Vagina (tissue), 2 donors: Measurements from ENCODE around the gene NKAIN4. TPM values are rescaled to one million over a fixed set of nuclear protein-coding genes. Genes with fewer than 3 reads are reported as not detected.

Experiments used
- DNase-seq, 2 donors: peaks; one replicate each; pipeline ENCODE4 v3.0.0-alpha.2; 2017; ENCODE audit errors: extremely low spot score in 2 of 2
- H3K27ac ChIP-seq: fragments of 200-600 bp; sonication (generic); one replicate; pipeline ENCODE4 v1.5.1; 2019
- H3K27me3 ChIP-seq: fragments of 200-600 bp; sonication (generic); one replicate; pipeline ENCODE4 v1.5.1; 2019
- H3K36me3 ChIP-seq, 2 donors: fragments of 200-600 bp; sonication (generic); one replicate each; pipeline ENCODE4 v1.5.1; 2017 to 2019
- H3K4me1 ChIP-seq: fragments of 200-600 bp; sonication (generic); one replicate; pipeline ENCODE4 v1.5.1; 2019
- H3K4me3 ChIP-seq, 2 donors: fragments of 200-600 bp; sonication (generic); 1 replicate in 1 of 2; 2 replicates in 1 of 2; pipeline ENCODE4 v1.5.1; 2016 to 2019
- H3K9me3 ChIP-seq: fragments of 200-600 bp; sonication (generic); one replicate; pipeline ENCODE4 v1.5.1; 2019
- POLR2A ChIP-seq, 2 donors: fragments of 450-650 bp; IDR thresholded peaks; one replicate each; pipeline ENCODE4 v1.6.1; 2017; ENCODE audit warnings: antibody characterized with exemption in 2 of 2, mild to moderate bottlenecking in 2 of 2, moderate library complexity in 2 of 2
- POLR2AphosphoS5 ChIP-seq, 2 donors: sonication (generic); formaldehyde crosslinking; IDR thresholded peaks; one replicate each; pipeline ENCODE4 v1.9.0; 2017; ENCODE audit warnings: antibody characterized with exemption in 2 of 2, mild to moderate bottlenecking in 2 of 2, low read depth in 1 of 2; ENCODE audit not compliant: insufficient read depth in 1 of 2
- intact Hi-C: fragments of 100-400 bp; cut with DNase I; formaldehyde crosslinking; loops from one replicate; pipeline ENCODE4 v1.15.1; 2023
- total RNA-seq: library from RNA; depleted of rRNA; stranded (reverse); fragments of >200 nt; gene quantifications from one replicate; pipeline ENCODE4 v1.2.3, GENCODE V29; 2016
- TF ChIP-seq, protein P1 (sequence below), 3 experiments: fragments of 450-650 bp in 2 of 3; fragments of 200-600 bp in 1 of 3; sonication (generic) in 1 of 3; IDR thresholded peaks; one replicate each; pipeline ENCODE4 v1.5.1; 2017 to 2019; ENCODE audit warnings: antibody characterized with exemption in 3 of 3, mild to moderate bottlenecking in 2 of 3, moderate library complexity in 2 of 3

Gene NKAIN4
- total RNA-seq, 1 donor from 2014 or later: not detected

DNA sequence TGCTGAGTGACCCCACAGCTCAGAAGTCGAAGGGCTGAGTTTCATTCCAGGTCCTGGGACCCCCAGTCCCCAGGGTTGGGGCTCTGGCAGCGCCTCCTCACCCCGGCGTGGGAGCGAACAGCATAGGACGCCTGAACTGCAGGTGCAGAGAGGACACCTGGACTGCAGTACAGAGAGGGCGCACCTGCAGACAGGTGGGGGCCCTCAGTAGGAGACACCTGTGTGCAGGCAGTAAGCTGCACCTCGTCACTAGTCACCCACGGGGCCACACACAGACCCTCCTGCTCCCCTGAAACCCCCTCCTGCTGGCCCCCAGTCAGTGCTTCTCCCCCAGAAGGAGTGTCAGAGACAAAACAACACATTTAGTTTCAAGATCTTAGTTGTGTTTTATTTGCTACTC is 8.6 kb upstream of the NKAIN4 start:
- H3K4me3 ChIP-seq: no peak overlapping the region
- H3K27me3 ChIP-seq: no peaks in the 10 kb centered on the region
- TF ChIP-seq POLR2AphosphoS5 (IDR thresholded peaks at IDR 0.05; ENCODE audit: insufficient read depth in 1 of 2, low read depth in 1 of 2) (no peak), POLR2A (IDR thresholded peaks at IDR 0.05) (no peak)
- TF ChIP-seq, protein P1, sequence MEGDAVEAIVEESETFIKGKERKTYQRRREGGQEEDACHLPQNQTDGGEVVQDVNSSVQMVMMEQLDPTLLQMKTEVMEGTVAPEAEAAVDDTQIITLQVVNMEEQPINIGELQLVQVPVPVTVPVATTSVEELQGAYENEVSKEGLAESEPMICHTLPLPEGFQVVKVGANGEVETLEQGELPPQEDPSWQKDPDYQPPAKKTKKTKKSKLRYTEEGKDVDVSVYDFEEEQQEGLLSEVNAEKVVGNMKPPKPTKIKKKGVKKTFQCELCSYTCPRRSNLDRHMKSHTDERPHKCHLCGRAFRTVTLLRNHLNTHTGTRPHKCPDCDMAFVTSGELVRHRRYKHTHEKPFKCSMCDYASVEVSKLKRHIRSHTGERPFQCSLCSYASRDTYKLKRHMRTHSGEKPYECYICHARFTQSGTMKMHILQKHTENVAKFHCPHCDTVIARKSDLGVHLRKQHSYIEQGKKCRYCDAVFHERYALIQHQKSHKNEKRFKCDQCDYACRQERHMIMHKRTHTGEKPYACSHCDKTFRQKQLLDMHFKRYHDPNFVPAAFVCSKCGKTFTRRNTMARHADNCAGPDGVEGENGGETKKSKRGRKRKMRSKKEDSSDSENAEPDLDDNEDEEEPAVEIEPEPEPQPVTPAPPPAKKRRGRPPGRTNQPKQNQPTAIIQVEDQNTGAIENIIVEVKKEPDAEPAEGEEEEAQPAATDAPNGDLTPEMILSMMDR (IDR thresholded peaks at IDR 0.05): no peak

DNA sequence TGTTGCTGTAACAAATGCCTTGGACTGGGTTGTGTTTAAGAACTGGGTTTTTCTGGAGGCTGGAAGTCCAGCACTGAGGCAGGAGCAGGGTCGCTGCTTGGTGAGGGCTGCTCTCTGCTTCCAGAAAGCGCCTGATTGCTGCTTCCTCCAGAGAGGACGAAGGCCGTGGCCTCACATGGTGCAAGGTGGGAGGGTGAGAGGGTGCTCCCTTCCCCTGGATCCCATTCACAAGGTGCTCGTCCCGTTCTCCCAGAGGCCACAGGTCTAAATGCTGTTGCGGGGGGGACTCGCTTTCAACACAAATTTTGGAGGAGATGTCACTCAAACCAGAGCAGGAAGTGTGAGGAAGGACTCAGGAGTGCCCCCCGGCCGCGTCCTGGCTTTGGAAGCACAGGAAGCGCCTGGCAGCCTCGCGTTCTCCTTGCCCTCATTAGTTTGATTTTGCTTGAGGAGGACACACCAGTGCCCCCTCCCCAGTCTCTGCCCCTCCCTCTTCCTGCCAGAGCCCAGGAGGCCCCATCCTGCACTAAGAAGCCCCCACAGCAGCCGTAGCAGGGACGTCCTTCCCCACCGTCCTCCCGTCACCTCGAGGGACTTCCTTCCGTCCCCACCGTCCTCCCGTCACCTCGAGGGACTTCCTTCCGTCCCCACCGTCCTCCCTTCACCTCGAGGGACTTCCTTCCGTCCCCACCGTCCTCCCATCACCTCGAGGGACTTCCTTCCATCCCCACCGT is 7.7 kb upstream of the NKAIN4 start:
- no peak for TF ChIP-seq POLR2A (IDR thresholded peaks at IDR 0.05)
- TF ChIP-seq, protein P1 (IDR thresholded peaks at IDR 0.05): no peak
- Histone ChIP-seq H3K27ac (no peak overlapping the region), H3K4me3 (no peak overlapping the region), H3K36me3 (no peaks in the 10 kb centered on the region), H3K9me3 (no peaks in the 10 kb centered on the region), H3K4me1 (peaks cover 10% of the 10 kb centered on the region), H3K27me3 (no peaks in the 10 kb centered on the region)
- DNase-seq: no peak
- intact Hi-C loops: no loop called here

More for the DNA sequence above, 8.6 kb upstream of the NKAIN4 start:
- intact Hi-C loops: no loop called here
- Histone ChIP-seq H3K4me1 (peaks cover 10% of the 10 kb centered on the region), H3K36me3 (no peaks in the 10 kb centered on the region), H3K9me3 (no peaks in the 10 kb centered on the region), H3K27ac (no peak overlapping the region)
- no peak for DNase-seq

DNA sequence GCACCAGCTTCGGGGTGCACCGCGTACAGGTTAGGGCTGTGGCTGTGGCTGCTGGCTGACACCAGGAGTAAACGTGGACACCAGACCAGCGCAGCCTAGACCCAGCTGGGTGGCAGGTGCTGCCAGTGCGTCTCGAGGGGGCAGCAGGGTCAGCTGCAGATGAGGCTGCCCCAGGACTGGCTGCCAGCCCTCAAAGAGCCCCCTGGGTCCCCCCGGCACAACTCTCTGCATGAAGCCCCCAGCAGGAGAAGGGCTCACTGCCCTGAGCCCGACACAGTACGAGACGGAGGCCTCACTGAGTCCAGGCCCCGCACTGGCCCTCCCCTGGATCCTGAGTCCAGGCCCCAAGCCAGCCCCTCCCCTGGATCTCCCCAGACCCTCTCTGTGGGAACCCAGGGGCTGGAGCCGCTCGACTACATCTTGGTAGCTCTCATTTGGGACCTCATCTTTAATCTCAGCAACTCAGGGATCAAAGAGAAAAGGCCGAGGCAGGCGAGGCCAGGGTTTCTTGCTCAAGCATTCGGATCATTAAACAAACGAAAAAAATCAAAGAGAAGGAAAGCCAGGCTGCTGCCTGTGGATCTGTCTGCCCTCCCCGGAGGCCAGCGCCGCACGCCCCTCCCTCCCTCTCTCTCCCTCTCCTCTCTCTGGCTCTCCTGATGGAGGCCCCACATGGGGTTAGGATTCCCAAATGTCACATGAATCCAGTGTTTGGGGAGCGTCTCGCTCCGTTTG is 7.0 kb upstream of the NKAIN4 start:
- Histone ChIP-seq H3K27ac (peak overlapping the region; percentile 20), H3K4me1 (peaks cover 10% of the 10 kb centered on the region), H3K27me3 (no peaks in the 10 kb centered on the region), H3K4me3 (no peak overlapping the region), H3K36me3 (no peaks in the 10 kb centered on the region), H3K9me3 (no peaks in the 10 kb centered on the region)
- TF ChIP-seq, protein P1 (IDR thresholded peaks at IDR 0.05): no peak
- TF ChIP-seq POLR2A (IDR thresholded peaks at IDR 0.05) (no peak), POLR2AphosphoS5 (IDR thresholded peaks at IDR 0.05; ENCODE audit: insufficient read depth in 1 of 2, low read depth in 1 of 2) (no peak)
- no peak for DNase-seq
- intact Hi-C loops: no loop called here

DNA sequence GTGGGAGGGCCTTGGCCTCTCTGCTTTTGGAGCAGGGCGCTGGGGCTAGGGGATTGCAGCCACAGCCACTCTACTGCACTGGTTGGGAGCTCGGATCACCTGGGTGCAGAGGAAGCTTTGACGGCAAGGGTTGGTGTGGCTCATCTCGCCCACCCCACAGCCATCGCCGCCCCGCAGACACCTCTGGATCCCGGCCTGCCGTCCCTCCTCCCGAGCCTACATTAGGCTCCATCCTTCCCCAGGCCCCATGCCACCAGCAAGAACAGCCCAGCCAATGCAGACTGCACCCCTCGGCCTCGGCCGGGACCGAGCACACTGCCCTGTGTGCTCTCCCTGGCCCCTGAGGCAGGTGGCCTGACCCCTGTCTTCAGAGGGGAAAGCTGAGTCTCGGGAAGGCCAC is 6.3 kb upstream of the NKAIN4 start:
- TF ChIP-seq POLR2A (IDR thresholded peaks at IDR 0.05) (no peak), POLR2AphosphoS5 (IDR thresholded peaks at IDR 0.05; ENCODE audit: insufficient read depth in 1 of 2, low read depth in 1 of 2) (no peak)
- TF ChIP-seq, protein P1 (IDR thresholded peaks at IDR 0.05): no peak
- H3K27me3 ChIP-seq: no peaks in the 10 kb centered on the region
- intact Hi-C loops: no loop called here
- H3K27ac ChIP-seq: no peak overlapping the region
- peaks cover 10% of the 10 kb centered on the region for H3K4me1 ChIP-seq
- no peak overlapping the region for H3K4me3 ChIP-seq
- H3K9me3 ChIP-seq: no peaks in the 10 kb centered on the region
- no peaks in the 10 kb centered on the region for H3K36me3 ChIP-seq
- DNase-seq: no peak
